ENCODE results near the gene COX14.

DNA sequence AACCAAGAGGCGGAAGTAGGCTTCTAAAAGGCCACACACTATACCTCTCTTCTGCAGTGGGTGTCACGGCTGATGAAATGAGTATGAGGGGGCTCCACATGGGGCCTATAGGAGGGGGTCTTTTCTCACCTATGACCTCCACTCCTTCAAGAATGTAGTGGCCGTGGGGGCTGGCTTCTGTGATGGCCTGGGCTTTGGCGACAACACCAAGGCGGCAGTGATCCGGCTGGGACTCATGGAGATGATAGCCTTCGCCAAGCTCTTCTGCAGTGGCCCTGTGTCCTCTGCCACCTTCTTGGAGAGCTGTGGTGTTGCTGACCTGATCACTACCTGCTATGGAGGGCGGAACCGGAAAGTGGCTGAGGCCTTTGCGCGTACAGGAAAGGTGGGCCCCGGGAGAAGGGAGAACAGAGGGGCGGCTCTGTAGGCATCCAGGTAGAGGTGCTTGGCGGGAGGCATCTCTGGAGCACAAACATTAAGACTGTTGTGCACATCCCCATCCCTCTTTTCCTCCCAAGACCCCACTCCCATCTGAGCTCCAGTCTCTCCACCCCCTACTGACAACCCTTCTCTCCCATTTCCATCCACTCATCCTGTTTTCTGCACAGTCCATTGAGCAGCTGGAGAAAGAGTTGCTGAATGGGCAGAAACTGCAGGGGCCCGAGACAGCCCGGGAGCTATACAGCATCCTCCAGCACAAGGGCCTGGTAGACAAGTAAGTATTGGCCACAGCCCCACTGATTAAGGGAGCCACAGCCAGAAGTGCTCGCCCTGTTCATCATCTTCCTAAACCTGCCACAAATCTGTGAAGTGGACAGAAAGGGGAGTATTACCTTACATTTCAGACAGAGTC lies 4.4 kb upstream of the COX14 start:
- TF ChIP-seq, protein P1, sequence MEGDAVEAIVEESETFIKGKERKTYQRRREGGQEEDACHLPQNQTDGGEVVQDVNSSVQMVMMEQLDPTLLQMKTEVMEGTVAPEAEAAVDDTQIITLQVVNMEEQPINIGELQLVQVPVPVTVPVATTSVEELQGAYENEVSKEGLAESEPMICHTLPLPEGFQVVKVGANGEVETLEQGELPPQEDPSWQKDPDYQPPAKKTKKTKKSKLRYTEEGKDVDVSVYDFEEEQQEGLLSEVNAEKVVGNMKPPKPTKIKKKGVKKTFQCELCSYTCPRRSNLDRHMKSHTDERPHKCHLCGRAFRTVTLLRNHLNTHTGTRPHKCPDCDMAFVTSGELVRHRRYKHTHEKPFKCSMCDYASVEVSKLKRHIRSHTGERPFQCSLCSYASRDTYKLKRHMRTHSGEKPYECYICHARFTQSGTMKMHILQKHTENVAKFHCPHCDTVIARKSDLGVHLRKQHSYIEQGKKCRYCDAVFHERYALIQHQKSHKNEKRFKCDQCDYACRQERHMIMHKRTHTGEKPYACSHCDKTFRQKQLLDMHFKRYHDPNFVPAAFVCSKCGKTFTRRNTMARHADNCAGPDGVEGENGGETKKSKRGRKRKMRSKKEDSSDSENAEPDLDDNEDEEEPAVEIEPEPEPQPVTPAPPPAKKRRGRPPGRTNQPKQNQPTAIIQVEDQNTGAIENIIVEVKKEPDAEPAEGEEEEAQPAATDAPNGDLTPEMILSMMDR (conservative IDR thresholded peaks at IDR 0.05) = no peak
- no peak for TF ChIP-seq ZFX (IDR thresholded peaks at IDR 0.05)
